ENCODE measurements around the gene OR52E4.
A peak's percentile ranks its signal among the peaks of the same experiment; 100 is the strongest.

Gene OR52E4

GRCh38 chr11:5880329-5880728, at the start of gene OR52E4:
Gene OR52E4, plus strand, starts transcription at chr11:5880629. Its CDS starts 3,664 bp downstream, at chr11:5884293.
- no peak for DNase-seq

- DNase-seq = no peak
These were observed 49.1 kb upstream of the OR52E4 start for GRCh38 chr11:5831196-5831829.

GRCh38 chr11:5833446-5833845, 47.0 kb upstream of the OR52E4 start:
- DNase-seq = no peak

GRCh38 chr11:5837695-5838094, 42.7 kb upstream of the OR52E4 start:
- no peak for DNase-seq

GRCh38 chr11:5841797-5842196, 38.6 kb upstream of the OR52E4 start, which contains the start of gene OR52E6:
Gene OR52E6, minus strand, starts transcription at chr11:5841897. Its CDS starts 0 bp downstream, at chr11:5841897.
- no peak for DNase-seq

- DNase-seq = no peak
These were observed 33.7 kb upstream of the OR52E4 start for GRCh38 chr11:5846701-5847100.

- no peak for DNase-seq
These were observed 32.7 kb upstream of the OR52E4 start for GRCh38 chr11:5847711-5848110.

- no peak for DNase-seq
These were observed 29.4 kb upstream of the OR52E4 start for GRCh38 chr11:5851002-5851401.

GRCh38 chr11:5857590-5857989, 22.8 kb upstream of the OR52E4 start, which contains the start of gene OR52E8:
Gene OR52E8, minus strand, starts transcription at chr11:5857690. Its CDS starts 0 bp downstream, at chr11:5857690.
- DNase-seq = no peak

- no peak for DNase-seq
These were observed 14.6 kb upstream of the OR52E4 start for GRCh38 chr11:5865826-5866225.

GRCh38 chr11:5878564-5878963, 1.9 kb upstream of the OR52E4 start:
- DNase-seq = no peak

- no peak for DNase-seq
These were observed 1.3 kb downstream of the OR52E4 start for GRCh38 chr11:5881756-5882155.

GRCh38 chr11:5887172-5887571, 6.7 kb downstream of the OR52E4 start:
- no peak for DNase-seq

GRCh38 chr11:5887661-5888060, 7.2 kb downstream of the OR52E4 start:
- DNase-seq = no peak

- DNase-seq = no peak
These were observed 10.9 kb downstream of the OR52E4 start for GRCh38 chr11:5891216-5891800.

- DNase-seq = no peak
These were observed 12.5 kb downstream of the OR52E4 start, which contains the start of gene OR52E5 for GRCh38 chr11:5892908-5893307. Gene OR52E5, plus strand, starts transcription at chr11:5893208. Its CDS starts 7,569 bp downstream, at chr11:5900777.

- no peak for DNase-seq
These were observed 19.1 kb downstream of the OR52E4 start for GRCh38 chr11:5899534-5899933.

- no peak for DNase-seq
These were observed 30.1 kb downstream of the OR52E4 start for GRCh38 chr11:5910540-5910939.

GRCh38 chr11:5922749-5923426, 42.5 kb downstream of the OR52E4 start:
- DNase-seq = peak; percentile 75

- DNase-seq = no peak
These were observed 43.0 kb downstream of the OR52E4 start for GRCh38 chr11:5923427-5923776.

- DNase-seq = no peak
These were observed 43.4 kb downstream of the OR52E4 start for GRCh38 chr11:5923794-5924193.

GRCh38 chr11:5928271-5928670, 47.8 kb downstream of the OR52E4 start:
- no peak for DNase-seq

- DNase-seq = no peak
These were observed 48.4 kb downstream of the OR52E4 start for GRCh38 chr11:5928811-5929210.
